CD8-positive, alpha-beta memory T cell (primary cell): Measurements from ENCODE around the gene PABPN1L. TPM values are rescaled to one million over a fixed set of nuclear protein-coding genes. Genes with fewer than 3 reads are reported as not detected.

Experiments used
- CTCF ChIA-PET: fragments of 350-600 bp; sonication (Branson Sonifier 250); formaldehyde crosslinking; loops from one replicate; lab custom pipeline; 2021; ENCODE audit warnings: antibody characterized with exemption; lab: Charles Lee
- POLR2A ChIA-PET: fragments of 350-600 bp; sonication (Branson Sonifier 250); formaldehyde crosslinking; loops from one replicate; lab custom pipeline; 2021; ENCODE audit warnings: antibody characterized with exemption; lab: Charles Lee
- DNase-seq, 5 donors: peaks; one replicate each; pipeline versions ENCODE4 v3.0.0 to v3.0.0-alpha.2; 2020 to 2022; ENCODE audit warnings: mixed read lengths in 1 of 5
- H3K27ac ChIP-seq: one replicate; pipeline ENCODE4 v1.7.0; 2013; ENCODE audit warnings: low read depth, mild to moderate bottlenecking, low read length, moderate library complexity
- H3K27me3 ChIP-seq: 2 replicates; pipeline ENCODE4 v1.7.0; 2013; ENCODE audit warnings: low read length, mild to moderate bottlenecking; ENCODE audit not compliant: insufficient read depth, poor library complexity, severe bottlenecking
- H3K36me3 ChIP-seq: 2 replicates; pipeline ENCODE4 v1.7.0; 2013; ENCODE audit warnings: mild to moderate bottlenecking, low read length, moderate library complexity; ENCODE audit not compliant: insufficient read depth
- H3K4me1 ChIP-seq: 2 replicates; pipeline ENCODE4 v1.7.0; 2013; ENCODE audit warnings: mild to moderate bottlenecking, low read length, moderate library complexity; ENCODE audit not compliant: insufficient read depth
- H3K4me3 ChIP-seq: 2 replicates; pipeline ENCODE4 v1.7.0; 2013; ENCODE audit warnings: mild to moderate bottlenecking, low read length
- H3K9me3 ChIP-seq: 2 replicates; pipeline ENCODE4 v1.7.0; 2013; ENCODE audit warnings: mild to moderate bottlenecking, low read length
- H3K27ac Mint-ChIP-seq, 8 donors: one replicate each; pipeline ENCODE4 v1.8.0; 2020 to 2021; ENCODE audit warnings: mixed read lengths in 8 of 8, mild to moderate bottlenecking in 6 of 8, inconsistent platforms in 3 of 8, moderate library complexity in 3 of 8
- H3K27me3 Mint-ChIP-seq, 2 donors: one replicate each; pipeline ENCODE4 v1.8.0; 2020 to 2021; ENCODE audit warnings: mixed read lengths in 2 of 2, mild to moderate bottlenecking in 1 of 2, moderate library complexity in 1 of 2
- H3K36me3 Mint-ChIP-seq, 3 donors: one replicate each; pipeline ENCODE4 v1.8.0; 2020 to 2021; ENCODE audit warnings: mixed read lengths in 3 of 3, inconsistent platforms in 1 of 3, mild to moderate bottlenecking in 1 of 3
- H3K4me1 Mint-ChIP-seq, 3 donors: one replicate each; pipeline ENCODE4 v1.8.0; 2020 to 2021; ENCODE audit warnings: mixed read lengths in 3 of 3, inconsistent platforms in 1 of 3, mild to moderate bottlenecking in 1 of 3
- H3K4me3 Mint-ChIP-seq, 7 donors: one replicate each; pipeline ENCODE4 v1.8.0; 2020 to 2021; ENCODE audit warnings: mixed read lengths in 7 of 7, mild to moderate bottlenecking in 6 of 7, moderate library complexity in 4 of 7, inconsistent platforms in 2 of 7
- H3K9me3 Mint-ChIP-seq, 5 donors: one replicate each; pipeline ENCODE4 v1.8.0; 2020 to 2022; ENCODE audit warnings: mixed read lengths in 5 of 5, mild to moderate bottlenecking in 3 of 5, moderate library complexity in 2 of 5, inconsistent platforms in 1 of 5
- polyA plus RNA-seq: library from polyadenylated mRNA; unstranded; fragments of 300-500 nt; fragmentation: Illumina TruSeq; gene quantifications from one replicate; pipeline ENCODE4 v1.2.3, GENCODE V29; 2021
- total RNA-seq, 2 experiments: library from RNA; stranded (reverse); gene quantifications; one replicate each; pipeline ENCODE4 v1.2.3, GENCODE V29; 2021

Gene PABPN1L
- total and polyA plus RNA-seq, 3 experiments from 2014 or later = not detected

- Mint-ChIP-seq H3K27ac (no peak overlapping the region), H3K4me1 (peaks cover 0 to 2% (median 0%) of the 10 kb centered on the region in 3 donors), H3K36me3 (no peaks in the 10 kb centered on the region), H3K27me3 (no peaks in the 10 kb centered on the region), H3K4me3 (no peak overlapping the region), H3K9me3 (no peaks in the 10 kb centered on the region)
- CTCF ChIA-PET = no interaction called here
- H3K27ac ChIP-seq = no peak overlapping the region
- POLR2A ChIA-PET = no interaction called here
- H3K4me1 ChIP-seq = no peaks in the 10 kb centered on the region
- no peaks in the 10 kb centered on the region for H3K27me3 ChIP-seq
- DNase-seq = no peak
- H3K9me3 ChIP-seq = no peaks in the 10 kb centered on the region
- H3K36me3 ChIP-seq = no peaks in the 10 kb centered on the region
- no peak overlapping the region for H3K4me3 ChIP-seq
Measured at GRCh38 chr16:88883117-88883895, 16.8 kb upstream of the PABPN1L start.

- POLR2A ChIA-PET = no interaction called here
- Mint-ChIP-seq H3K9me3 (no peaks in the 10 kb centered on the region), H3K36me3 (no peaks in the 10 kb centered on the region), H3K4me3 (no peak overlapping the region), H3K27ac (no peak overlapping the region), H3K4me1 (peaks cover 0 to 2% (median 0%) of the 10 kb centered on the region in 3 donors), H3K27me3 (no peaks in the 10 kb centered on the region)
- H3K4me1 ChIP-seq = no peaks in the 10 kb centered on the region
- no peaks in the 10 kb centered on the region for H3K27me3 ChIP-seq
- no peak for DNase-seq
- CTCF ChIA-PET = no interaction called here
- H3K9me3 ChIP-seq = no peaks in the 10 kb centered on the region
- H3K27ac ChIP-seq = no peak overlapping the region
- no peak overlapping the region for H3K4me3 ChIP-seq
- H3K36me3 ChIP-seq = no peaks in the 10 kb centered on the region
Measured at GRCh38 chr16:88882358-88883030, 16.0 kb upstream of the PABPN1L start.

GRCh38 chr16:88881675-88882357 is 15.4 kb upstream of the PABPN1L start:
- DNase-seq = no peak
- no peaks in the 10 kb centered on the region for H3K36me3 Mint-ChIP-seq
- no peaks in the 10 kb centered on the region for H3K27me3 Mint-ChIP-seq
- H3K9me3 ChIP-seq = no peaks in the 10 kb centered on the region
- H3K36me3 ChIP-seq = no peaks in the 10 kb centered on the region
- ChIA-PET POLR2A (no interaction called here), CTCF (no interaction called here)
- no peaks in the 10 kb centered on the region for H3K9me3 Mint-ChIP-seq
- no peaks in the 10 kb centered on the region for H3K27me3 ChIP-seq
- H3K4me1 Mint-ChIP-seq = peaks cover 0 to 2% (median 0%) of the 10 kb centered on the region in 3 donors
- H3K4me3 ChIP-seq = no peak overlapping the region
- no peak overlapping the region for H3K27ac Mint-ChIP-seq
- H3K4me1 ChIP-seq = no peaks in the 10 kb centered on the region
- no peak overlapping the region for H3K27ac ChIP-seq
- no peak overlapping the region for H3K4me3 Mint-ChIP-seq

- H3K4me3 Mint-ChIP-seq = no peak overlapping the region
- ChIA-PET POLR2A (no interaction called here), CTCF (no interaction called here)
- H3K4me1 ChIP-seq = no peaks in the 10 kb centered on the region
- no peaks in the 10 kb centered on the region for H3K27me3 ChIP-seq
- peaks cover 1 to 3% of the 10 kb centered on the region in 2 donors for H3K27me3 Mint-ChIP-seq
- peaks cover 0 to 2% (median 0%) of the 10 kb centered on the region in 3 donors for H3K4me1 Mint-ChIP-seq
- no peak overlapping the region for H3K27ac Mint-ChIP-seq
- H3K9me3 Mint-ChIP-seq = no peaks in the 10 kb centered on the region
- no peaks in the 10 kb centered on the region for H3K36me3 ChIP-seq
- H3K36me3 Mint-ChIP-seq = no peaks in the 10 kb centered on the region
- H3K4me3 ChIP-seq = no peak overlapping the region
- no peak overlapping the region for H3K27ac ChIP-seq
- DNase-seq = no peak
- H3K9me3 ChIP-seq = no peaks in the 10 kb centered on the region
Measured at GRCh38 chr16:88881007-88881615, 14.7 kb upstream of the PABPN1L start.

- no peak overlapping the region for H3K27ac Mint-ChIP-seq
- H3K9me3 ChIP-seq = no peaks in the 10 kb centered on the region
- ChIA-PET CTCF (no interaction called here), POLR2A (no interaction called here)
- no peak overlapping the region for H3K27ac ChIP-seq
- no peaks in the 10 kb centered on the region for H3K36me3 ChIP-seq
- H3K4me1 ChIP-seq = no peaks in the 10 kb centered on the region
- peaks cover 0 to 2% (median 0%) of the 10 kb centered on the region in 3 donors for H3K4me1 Mint-ChIP-seq
- no peaks in the 10 kb centered on the region for H3K27me3 ChIP-seq
- no peak for DNase-seq
- no peak overlapping the region for H3K4me3 Mint-ChIP-seq
- H3K27me3 Mint-ChIP-seq = peaks cover 1 to 3% of the 10 kb centered on the region in 2 donors
- H3K4me3 ChIP-seq = no peak overlapping the region
- no peaks in the 10 kb centered on the region for H3K9me3 Mint-ChIP-seq
- H3K36me3 Mint-ChIP-seq = no peaks in the 10 kb centered on the region
Measured at GRCh38 chr16:88880226-88881006, 14.0 kb upstream of the PABPN1L start.

GRCh38 chr16:88879788-88880055 is 13.3 kb upstream of the PABPN1L start:
- ChIA-PET POLR2A (no interaction called here), CTCF (no interaction called here)
- H3K27me3 ChIP-seq = no peaks in the 10 kb centered on the region
- H3K27ac Mint-ChIP-seq = no peak overlapping the region
- H3K9me3 Mint-ChIP-seq = no peaks in the 10 kb centered on the region
- H3K36me3 Mint-ChIP-seq = no peaks in the 10 kb centered on the region
- H3K9me3 ChIP-seq = no peaks in the 10 kb centered on the region
- H3K4me3 ChIP-seq = no peak overlapping the region
- peaks cover 0 to 2% (median 0%) of the 10 kb centered on the region in 3 donors for H3K4me1 Mint-ChIP-seq
- no peaks in the 10 kb centered on the region for H3K4me1 ChIP-seq
- no peaks in the 10 kb centered on the region for H3K36me3 ChIP-seq
- DNase-seq = no peak
- no peak overlapping the region for H3K4me3 Mint-ChIP-seq
- no peak overlapping the region for H3K27ac ChIP-seq
- peaks cover 1 to 3% of the 10 kb centered on the region in 2 donors for H3K27me3 Mint-ChIP-seq

- Histone ChIP-seq H3K27me3 (no peaks in the 10 kb centered on the region), H3K4me3 (no peak overlapping the region), H3K27ac (no peak overlapping the region), H3K36me3 (no peaks in the 10 kb centered on the region), H3K4me1 (no peaks in the 10 kb centered on the region), H3K9me3 (no peaks in the 10 kb centered on the region)
- Mint-ChIP-seq H3K27ac (no peak overlapping the region), H3K4me3 (no peak overlapping the region), H3K27me3 (peaks cover 1 to 3% of the 10 kb centered on the region in 2 donors), H3K9me3 (no peaks in the 10 kb centered on the region), H3K4me1 (peaks cover 0 to 2% (median 0%) of the 10 kb centered on the region in 3 donors), H3K36me3 (no peaks in the 10 kb centered on the region)
- DNase-seq = no peak
- POLR2A ChIA-PET = no interaction called here
- CTCF ChIA-PET = no interaction called here
Measured at GRCh38 chr16:88878967-88879787, 12.7 kb upstream of the PABPN1L start.
